EH (cell line): ENCODE data around the gene NR2E3.

Experiments
- DNase-seq: peaks from one replicate; pipeline ENCODE4 v3.0.0-alpha.2; 2015; ENCODE audit warnings: low read depth

NR2E3 gene

DNA sequence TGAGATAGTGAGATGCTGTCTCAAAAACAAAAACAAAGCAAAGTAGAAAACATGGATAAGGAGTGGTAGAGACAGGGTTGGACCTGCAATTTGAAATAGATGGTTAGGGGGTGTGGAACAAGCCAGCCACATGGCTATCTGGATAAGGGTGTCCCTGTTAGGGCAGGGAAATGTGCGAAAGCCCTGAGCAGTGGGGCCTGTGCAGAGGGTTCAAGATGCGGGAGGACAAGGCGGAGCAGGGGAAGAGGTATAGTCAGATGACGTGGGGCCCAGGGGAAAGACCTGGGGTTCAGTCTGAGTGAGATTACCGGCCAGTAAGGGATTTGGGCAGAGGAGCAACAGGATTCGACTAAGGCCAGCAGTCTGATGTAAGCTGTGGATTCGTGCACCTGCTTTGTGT, 18.4 kb upstream of the NR2E3 start:
- DNase-seq, result no peak

DNA sequence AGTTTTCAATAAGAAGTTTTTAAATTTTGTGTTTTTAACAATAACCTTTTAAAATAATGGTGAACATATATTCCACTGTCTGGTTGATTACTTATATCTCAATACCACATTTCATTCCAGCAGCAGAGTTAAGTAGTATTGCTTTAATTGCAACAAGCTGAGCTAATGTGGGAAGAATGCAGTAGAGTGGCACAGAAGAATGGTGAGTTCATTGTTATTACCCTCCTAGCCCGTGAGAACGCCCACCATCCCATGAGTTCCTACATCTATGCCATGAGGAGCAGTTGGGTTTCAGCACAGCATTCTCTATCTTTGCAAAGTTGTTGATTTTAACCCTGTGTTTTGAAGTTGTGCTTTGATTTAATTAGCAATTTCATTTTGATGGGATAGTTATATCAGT, 17.8 kb upstream of the NR2E3 start:
- DNase-seq, result peak; percentile 90

GRCh38 chr15:71798641-71799040, 11.7 kb upstream of the NR2E3 start:
- no peak for DNase-seq

- DNase-seq, result no peak
These were observed 10.2 kb upstream of the NR2E3 start for GRCh38 chr15:71800190-71800589.

DNA sequence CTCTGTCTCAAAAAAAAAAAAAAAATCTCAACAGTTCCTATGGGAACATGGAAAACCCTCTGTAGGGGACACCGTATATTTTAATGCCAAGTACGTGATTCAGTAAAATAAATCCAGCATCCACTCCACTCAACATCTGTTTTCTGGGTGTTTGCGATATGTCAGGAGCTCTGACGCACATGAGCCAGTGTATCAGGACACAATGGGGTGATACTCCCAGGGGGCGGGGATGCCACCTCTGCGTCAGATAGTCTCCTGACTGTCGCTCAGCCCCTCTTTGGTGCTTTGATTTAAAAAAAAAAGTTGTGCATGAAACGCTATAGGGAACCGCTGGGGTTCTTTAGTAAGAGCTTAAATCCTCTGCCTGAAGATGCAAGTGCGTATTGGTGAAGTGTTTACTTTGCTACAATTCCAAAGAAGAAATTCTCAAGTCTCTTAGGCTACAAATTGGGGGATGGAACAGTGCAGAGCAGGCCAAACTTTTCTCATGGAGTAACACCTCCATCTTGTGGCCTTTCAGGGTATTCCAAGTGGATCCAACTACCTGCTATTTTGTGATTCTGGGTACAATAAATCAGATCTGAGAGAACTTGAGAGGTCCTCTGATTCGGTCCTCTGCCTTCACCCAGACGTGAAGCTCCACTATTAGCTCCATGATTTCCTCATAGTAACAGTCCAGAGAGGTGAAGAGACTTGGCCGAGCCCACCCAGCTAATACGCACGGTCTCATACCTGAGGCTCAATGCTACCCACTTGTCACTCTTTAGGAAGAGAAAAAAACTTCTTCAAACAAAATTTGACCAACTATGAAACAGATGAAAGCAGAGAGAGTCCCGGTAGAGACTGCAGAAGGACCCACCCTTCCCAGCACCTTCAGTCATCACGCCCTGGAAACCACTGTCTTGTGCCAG, 9.3 kb upstream of the NR2E3 start:
- peak; percentile 82 for DNase-seq

- no peak for DNase-seq
These were observed 8.3 kb upstream of the NR2E3 start for GRCh38 chr15:71801935-71802655.

- no peak for DNase-seq
These were observed 7.6 kb upstream of the NR2E3 start for GRCh38 chr15:71802770-71803169.

DNA sequence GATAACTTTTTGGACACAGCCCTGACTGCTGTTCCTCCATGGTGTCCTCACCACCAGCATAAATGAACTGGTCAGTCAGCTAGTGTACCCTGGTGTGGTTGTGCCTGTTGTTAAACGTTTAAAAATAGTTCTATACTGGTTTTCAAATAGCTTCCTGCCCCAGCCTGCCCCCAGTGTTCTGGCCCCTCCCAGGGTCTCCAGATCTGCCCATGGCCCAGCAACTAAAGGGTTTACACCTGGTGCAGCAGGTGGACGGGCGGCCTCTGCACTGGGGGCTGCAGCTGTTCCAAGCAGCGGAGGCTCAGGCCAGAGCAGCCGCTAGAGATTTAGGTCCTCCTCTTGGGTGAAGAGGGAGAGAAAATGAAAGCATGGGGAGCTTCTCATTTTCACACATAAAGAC, 6.1 kb upstream of the NR2E3 start:
- DNase-seq, result no peak

- no peak for DNase-seq
These were observed 5.5 kb upstream of the NR2E3 start for GRCh38 chr15:71804695-71805470.

- peak; percentile 57 for DNase-seq
These were observed 3.9 kb upstream of the NR2E3 start for GRCh38 chr15:71806452-71806931.

- no peak for DNase-seq
These were observed 3.2 kb upstream of the NR2E3 start for GRCh38 chr15:71807125-71807629.

DNA sequence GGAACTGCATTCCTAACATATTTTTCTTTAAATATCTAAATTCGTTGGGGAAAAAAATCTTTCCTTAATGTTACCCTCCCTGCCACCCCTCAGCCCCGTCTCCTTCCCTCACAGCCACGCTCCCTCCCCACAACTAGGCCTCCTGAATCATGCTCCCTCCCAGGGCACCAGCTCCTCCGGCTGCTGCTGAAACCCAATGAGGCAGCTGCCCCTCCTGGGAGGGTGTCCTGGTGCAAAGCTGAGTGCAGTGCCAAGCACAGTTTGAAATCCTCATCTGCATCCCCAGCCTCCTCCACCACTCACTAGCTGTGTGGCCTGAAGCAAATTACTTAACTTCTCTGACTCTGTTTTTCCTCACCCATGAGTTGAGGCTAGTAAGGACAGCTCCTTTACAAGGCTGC, 2.7 kb upstream of the NR2E3 start:
- DNase-seq, result peak; percentile 55

GRCh38 chr15:71808311-71809020, 1.9 kb upstream of the NR2E3 start:
- no peak for DNase-seq

- DNase-seq, result no peak
These were observed 1.0 kb upstream of the NR2E3 start for GRCh38 chr15:71809346-71809745.

GRCh38 chr15:71811036-71811736, 832 bp downstream of the NR2E3 start:
- peak; percentile 19 for DNase-seq

GRCh38 chr15:71811752-71812735, 1.7 kb downstream of the NR2E3 start:
- DNase-seq, result no peak

GRCh38 chr15:71812966-71813722, 2.8 kb downstream of the NR2E3 start:
- no peak for DNase-seq

GRCh38 chr15:71813723-71814470, 3.5 kb downstream of the NR2E3 start:
- DNase-seq, result no peak
